NCI-H128 (cell line): Measurements from ENCODE around the gene AHDC1.
"Not testable (repeated sequence)": the region's sequence is repeated elsewhere in the genome, so short reads cannot be mapped to it uniquely, and the experiment has no call there.

Source experiments
- DNase-seq: peaks from one replicate; lab custom pipeline; 2025; ENCODE audit not compliant: unreplicated experiment; lab: John Stamatoyannopoulos, UW

AHDC1 gene

DNA sequence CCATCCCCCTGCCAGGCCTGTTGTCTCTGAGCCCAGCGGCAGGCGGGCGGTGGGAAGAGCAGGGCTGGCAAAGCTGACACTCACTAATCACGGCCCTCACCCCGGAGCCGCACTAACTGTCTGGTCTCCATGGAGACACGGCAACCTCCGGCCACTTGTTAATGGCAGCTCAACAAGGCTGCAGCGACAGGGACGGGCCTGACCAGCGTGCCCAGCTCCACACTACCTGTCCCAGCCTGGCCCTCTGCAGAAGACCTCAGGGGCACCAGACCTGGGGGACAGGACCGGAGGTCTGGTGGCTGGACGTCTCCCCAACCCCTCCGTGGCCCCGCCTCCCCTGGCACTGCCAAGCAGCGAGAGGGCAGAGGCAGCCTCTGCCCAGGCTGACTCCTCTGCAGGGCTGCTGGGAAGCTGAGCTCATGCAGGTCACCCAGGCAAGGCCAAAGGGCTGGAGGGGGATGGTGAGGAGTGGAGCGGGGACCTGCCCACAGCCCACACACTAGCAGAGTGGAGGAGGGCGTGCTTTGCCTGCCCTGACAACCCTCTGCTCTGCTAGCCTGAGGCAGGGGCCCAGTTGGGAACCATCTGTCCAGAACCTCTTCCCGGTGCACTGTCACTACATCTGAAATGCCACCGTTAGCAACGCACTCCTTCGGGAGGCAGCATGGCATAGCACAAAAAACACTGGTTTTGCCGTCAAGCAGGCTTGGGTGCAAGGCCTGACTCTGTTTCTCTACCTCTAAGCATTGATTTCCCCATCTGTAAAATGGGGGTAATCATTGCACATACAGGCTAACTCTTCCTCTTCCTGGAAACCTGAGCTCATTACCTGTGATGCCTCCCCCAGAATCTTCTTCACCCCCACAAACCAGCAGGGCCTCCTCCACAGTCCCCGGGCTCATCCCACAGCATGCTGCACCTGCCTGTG lies 84.3 kb downstream of the AHDC1 start:
- no peak for DNase-seq

DNA sequence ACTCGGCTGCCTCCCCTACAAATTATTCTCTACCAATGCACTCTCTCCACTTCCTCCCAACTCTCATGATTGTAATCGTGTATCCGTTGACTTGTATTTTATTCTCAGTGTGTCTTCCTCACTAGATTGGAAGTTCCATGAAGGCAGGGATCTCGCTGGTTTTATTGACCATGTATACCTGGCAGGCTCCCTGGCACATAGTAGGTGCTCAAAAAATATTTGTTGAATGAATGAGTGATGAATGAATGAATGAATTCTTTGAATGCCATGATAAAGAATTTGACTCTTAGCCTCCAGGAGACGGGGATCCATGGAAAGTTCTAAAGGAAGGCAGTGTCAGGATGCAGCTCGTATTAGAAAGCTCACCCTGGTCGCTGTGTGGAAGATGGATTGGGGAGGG lies 85.1 kb downstream of the AHDC1 start:
- no peak for DNase-seq

DNA sequence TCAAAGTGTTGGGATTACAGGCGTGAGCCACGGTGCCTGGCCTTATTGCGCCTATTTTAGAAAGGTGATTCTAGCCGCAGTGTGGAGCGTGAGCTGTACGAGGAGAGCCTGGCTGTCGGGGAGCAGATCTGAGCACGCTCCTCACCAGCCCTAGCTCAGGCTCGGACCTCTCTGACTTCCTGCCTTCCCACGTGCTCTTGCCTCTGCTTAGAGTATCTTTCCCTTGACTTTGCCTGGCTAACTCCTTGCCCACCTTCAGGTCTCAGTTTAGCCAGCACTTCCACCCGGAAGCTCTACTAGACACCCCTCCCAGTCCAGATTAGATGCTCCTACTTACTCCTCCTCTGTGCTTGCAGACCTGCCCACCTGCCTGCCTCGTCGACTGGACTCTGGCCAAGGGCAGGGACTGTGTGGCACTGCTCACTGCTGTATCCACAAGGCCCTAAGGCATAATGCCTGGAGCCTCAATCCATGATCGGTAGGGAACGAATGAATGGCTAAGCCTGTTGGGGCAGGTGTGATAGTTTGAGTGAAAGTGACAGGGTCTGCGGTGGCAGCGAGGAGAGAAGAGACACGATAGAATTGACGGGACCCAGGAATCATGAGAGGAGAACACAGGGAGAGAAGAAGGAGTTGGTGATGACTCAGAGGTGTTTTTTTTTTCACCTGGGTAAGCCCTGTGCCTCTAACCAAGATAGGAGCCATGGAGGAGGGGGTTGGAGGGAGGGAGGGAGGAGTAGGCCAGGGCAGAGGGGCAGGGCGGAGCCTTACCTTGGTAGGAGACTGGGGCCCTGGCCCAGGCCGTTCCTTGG lies 85.8 kb downstream of the AHDC1 start:
- DNase-seq = no peak

DNA sequence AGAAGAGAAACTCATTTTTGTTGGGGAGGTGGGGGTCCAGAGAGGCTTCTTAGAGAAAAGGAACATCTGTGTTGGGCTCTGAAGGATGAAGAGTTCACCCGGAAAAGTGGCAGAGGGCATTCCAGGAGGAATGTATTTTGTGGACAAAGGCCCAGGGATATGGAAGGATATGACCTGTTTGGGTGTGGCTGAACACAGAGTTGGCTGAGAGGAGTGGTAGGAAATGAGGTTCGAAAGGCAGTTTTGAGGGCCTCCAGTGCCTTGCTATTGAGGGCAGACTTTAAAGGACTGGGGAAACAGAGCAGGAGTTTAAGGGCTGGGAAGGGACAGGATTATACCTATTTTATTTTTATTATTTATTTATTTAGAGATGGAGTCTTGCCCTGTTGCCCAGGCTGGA lies 86.6 kb downstream of the AHDC1 start:
- no peak for DNase-seq

GRCh38 chr1:27515626-27516025 lies 88.3 kb downstream of the AHDC1 start:
- no peak for DNase-seq

DNA sequence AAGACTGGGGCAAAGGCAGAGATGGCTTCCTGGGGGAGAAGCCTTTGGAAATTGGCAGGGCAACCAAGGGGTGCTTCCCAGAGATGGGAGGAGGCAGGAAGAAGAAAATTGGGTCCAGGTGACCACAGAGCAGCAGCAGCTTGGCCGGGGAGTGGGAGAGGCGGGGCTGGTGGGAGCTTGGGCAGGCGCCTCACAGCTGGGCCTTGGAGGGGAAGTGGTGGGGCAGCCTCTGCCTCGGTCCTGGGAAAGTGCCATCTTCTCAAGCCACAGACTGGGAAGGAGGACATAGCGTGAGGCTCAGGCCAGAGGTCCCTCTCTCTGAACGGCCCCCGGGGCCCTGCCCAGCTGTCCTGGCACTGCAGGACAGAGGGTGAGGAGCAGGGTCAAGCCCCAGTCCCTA lies 90.0 kb downstream of the AHDC1 start:
- DNase-seq = no peak

- DNase-seq = no peak
These were observed 90.4 kb downstream of the AHDC1 start for GRCh38 chr1:27513528-27513927.

DNA sequence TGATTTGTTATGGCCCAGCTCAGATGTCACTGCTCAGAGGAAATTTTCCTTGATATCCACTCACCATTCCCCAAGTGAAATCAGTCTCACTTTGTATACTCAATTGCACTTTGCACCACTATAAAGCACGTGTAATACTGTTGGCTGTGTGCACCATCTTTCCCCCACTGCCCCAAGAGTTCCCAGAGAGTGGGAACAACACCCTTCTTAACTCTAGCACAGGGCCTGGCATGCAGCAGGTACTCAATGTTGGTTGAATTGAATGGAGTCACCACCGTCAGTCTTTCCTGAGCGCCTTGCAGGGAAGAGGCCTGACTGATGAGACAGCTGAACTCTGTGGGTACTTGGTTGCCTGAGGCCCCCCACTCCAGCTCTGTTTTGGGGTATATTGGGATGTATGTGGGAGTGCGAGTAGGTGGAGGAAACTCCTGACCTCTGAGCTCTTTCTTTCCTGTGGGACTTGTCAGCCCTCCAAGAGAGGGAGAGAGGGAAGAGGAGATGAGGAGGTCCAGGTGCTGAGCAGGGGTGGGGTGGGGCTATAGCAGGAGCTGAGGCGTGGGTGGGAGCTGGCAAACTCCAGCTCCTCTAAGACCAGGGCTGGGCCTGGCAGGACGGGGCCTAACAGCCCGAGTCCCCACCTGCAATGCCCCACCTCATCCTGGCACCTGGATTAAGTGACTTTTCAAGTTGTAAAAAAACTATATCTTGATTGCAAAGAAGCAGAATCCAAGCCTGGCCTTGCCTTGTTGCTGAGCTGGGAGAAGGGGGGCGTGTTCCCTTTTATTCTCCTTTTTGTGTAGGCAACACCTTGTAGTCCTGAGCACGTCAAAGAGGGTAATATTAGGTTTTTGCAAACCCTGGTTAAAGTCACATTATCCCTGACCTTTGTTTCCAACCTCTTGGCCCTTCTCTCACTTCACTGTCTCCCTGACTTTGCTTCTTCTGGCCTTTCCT lies 94.5 kb downstream of the AHDC1 start:
- DNase-seq = no peak

- DNase-seq = no peak
These were observed 95.8 kb downstream of the AHDC1 start for GRCh38 chr1:27507960-27508665.

- no peak for DNase-seq
These were observed 97.2 kb downstream of the AHDC1 start for GRCh38 chr1:27506703-27507102.

GRCh38 chr1:27505420-27505680 lies 98.6 kb downstream of the AHDC1 start:
- no peak for DNase-seq

DNA sequence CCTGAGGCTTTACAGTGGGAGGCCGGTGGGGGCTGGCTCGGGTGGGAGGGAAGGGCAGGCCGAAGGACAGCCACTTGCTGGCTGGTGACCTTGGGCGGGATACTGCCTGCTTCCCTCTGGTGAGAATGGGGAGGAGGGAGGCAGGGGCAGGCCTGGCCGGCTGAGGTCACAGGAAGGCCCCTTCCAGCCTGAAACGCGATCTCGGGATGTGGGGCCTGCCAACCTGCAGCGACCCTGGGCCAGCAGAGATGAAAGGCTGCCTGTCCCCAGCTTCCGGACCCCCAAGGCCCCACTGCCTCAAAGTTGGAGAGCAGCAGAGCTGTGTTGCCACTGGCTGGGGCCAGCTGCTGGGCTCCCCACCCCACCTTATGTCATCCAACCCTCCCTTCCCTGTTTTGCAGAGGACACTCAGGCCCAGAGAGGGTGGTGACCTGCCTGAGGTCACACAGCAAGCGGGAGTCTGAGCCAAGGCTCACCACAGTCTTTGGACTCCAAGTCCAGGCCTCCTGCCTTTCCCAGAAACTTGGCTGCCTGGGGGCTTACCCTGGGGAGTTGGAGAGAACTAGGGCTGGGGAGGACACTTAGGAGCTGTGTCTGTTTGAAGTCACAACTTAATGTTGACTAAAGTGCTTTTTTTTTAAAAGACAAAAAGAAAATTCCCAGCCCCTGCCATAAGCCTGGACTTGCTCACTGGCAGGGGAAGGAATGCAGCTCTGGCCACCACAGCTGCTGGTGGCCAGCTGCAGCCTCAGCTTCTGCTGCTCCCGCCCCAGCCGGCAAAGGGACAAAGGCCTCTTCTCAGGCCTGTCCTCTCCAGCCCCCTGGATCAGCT lies 99.1 kb downstream of the AHDC1 start:
- no peak for DNase-seq

GRCh38 chr1:27503844-27504587 lies 99.9 kb downstream of the AHDC1 start:
- DNase-seq = no peak

DNA sequence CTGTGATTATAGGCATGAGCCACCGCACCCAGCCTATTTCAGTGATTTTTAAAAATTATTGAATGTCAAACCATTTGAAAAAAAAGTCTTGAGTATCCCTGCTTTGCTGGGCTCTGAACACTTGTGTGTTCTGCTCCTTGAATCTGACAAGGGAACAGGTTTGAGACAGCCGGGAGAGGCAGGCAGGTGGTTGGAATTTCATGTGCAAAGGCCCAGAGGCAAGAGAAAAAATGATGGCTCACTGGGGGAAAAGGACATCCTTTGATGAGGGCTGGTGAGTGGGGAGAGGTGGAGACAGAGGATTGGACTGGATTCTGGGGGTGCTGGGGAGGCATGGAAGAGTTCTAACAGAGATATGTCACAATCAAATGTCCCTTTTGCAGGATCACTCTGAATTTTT lies 100.9 kb downstream of the AHDC1 start:
- no peak for DNase-seq

DNA sequence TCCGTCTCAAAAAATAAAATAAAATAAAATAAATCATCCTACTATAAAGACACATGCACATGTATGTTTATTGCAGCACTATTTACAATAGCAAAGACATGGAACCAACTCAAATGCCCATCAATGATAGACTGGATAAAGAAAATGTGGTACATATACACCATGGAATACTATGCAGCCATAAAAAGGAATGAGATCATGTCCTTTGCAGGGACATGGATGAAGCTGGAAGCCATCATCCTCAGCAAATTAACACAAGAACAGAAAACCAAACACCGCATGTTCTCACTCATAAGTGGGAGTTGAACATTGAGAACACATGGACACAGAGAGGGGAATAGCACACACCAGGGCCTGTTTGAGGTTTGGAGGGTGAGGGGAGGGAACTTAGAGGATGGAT lies 102.8 kb downstream of the AHDC1 start:
- DNase-seq = not testable (repeated sequence)

DNA sequence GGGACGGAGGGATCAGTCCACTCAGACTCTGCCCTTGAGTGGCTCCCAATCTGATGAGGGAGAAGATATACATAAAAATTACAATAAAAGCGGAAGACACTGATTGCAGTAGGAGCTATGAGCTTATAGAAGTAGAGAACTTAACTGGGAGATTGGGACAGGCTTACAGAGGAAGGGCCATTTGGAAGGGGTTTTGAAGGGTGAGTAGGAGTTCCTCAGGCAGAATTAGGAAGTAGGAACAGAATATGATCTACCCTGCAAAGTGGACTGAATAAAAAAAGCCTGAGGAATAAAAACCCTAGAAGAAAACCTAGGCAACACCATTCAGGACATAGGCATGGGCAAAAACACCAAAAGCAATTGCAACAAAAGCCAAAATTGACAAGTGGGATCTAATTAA lies 104.8 kb downstream of the AHDC1 start:
- DNase-seq = no peak

DNA sequence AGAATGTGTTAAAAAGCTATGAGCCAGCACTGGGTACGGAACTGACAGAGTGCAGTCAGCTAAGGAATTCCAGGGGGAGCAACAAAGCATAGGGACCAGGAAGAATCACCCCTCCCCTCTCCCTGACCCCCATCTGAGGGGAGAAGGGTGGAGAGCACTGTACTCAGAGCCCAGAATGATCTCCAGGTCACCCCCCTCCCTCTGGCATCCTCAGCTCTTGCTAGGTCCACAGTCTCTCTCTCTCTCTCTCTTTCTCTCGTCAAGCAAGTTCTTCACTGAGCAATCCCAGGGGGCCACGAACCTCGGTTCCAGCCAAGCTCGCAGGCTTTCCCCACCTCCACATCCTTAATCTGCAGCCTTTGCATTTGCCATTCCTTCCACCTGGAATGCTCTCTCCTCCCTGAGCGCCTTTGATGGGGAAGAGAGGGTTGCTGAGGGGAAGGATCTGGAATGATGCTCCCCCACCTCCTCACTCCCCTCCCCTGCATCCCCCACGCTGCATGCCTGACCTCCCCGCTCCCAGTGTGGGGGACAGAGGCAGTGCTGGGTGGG lies 107.3 kb downstream of the AHDC1 start:
- peak; percentile 34 for DNase-seq

DNA sequence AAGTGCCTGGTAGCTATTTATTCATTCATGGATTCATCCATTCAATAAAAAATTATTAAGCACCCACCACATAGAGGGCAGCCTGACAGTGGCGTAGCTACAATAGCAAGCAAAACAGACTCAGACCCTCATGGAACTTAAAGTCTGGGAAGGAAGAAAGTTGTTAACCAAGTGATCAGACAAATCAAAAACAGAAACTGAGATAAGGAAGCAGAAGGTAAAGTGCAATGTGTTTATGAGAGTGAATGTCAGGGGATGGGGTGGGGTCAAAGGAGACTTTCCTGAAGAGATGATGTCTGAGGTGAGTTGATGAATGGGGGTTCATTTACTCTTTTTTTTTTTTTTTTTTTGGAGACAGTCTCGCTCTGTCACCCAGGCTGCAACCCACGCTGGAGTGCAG lies 111.1 kb downstream of the AHDC1 start:
- DNase-seq = no peak
